Measurements from ENCODE around the gene ZFC3H1. TPM values are rescaled to one million over a fixed set of nuclear protein-coding genes. Genes with fewer than 3 reads are reported as not detected.

Gene ZFC3H1
- total RNA-seq, 1 donor from 2014 or later, result 37.9 TPM

- Mint-ChIP-seq H3K4me3 (no peak overlapping the region), H3K27ac (no peak overlapping the region)
- H3K36me3 ChIP-seq, result peaks cover 46% of the 10 kb centered on the region
Measured at GRCh38 chr12:71654200-71654599, 9.4 kb downstream of the ZFC3H1 start.

GRCh38 chr12:71653137-71653536, 10.5 kb downstream of the ZFC3H1 start:
- peaks cover 4% of the 10 kb centered on the region for H3K9me3 ChIP-seq (ENCODE audit: low read depth)
- H3K9ac ChIP-seq, result no peak overlapping the region
- no peak overlapping the region for H3K4me3 ChIP-seq
- Mint-ChIP-seq H3K9me3 (peaks cover 19% of the 10 kb centered on the region), H3K4me3 (no peak overlapping the region), H3K36me3 (peaks cover 44% of the 10 kb centered on the region), H3K27me3 (ENCODE audit: insufficient read depth, low read depth) (no peaks in the 10 kb centered on the region), H3K27ac (no peak overlapping the region), H3K4me1 (peaks cover 3% of the 10 kb centered on the region)
- no peaks in the 10 kb centered on the region for H4K20me1 ChIP-seq (ENCODE audit: low read depth)
- H3K4me1 ChIP-seq, result no peaks in the 10 kb centered on the region
- peaks cover 40% of the 10 kb centered on the region for H3K36me3 ChIP-seq
- H3K4me2 ChIP-seq, result no peak overlapping the region
- H3K27me3 ChIP-seq, result no peaks in the 10 kb centered on the region
- H3K27ac ChIP-seq, result no peak overlapping the region
- no peak for TF ChIP-seq EZH2phosphoT487 (IDR thresholded peaks at IDR 0.05)
- TF ChIP-seq EZH2 (IDR thresholded peaks at IDR 0.05), result no peak
- no peak for TF ChIP-seq CTCF (IDR thresholded peaks at IDR 0.05)
- no peak for DNase-seq (ENCODE audit: low spot score)
- peaks cover 88% of the 10 kb centered on the region for H3K79me2 ChIP-seq (ENCODE audit: low read depth)
- no peak overlapping the region for H2AFZ ChIP-seq (replicated peaks)
- H3F3A ChIP-seq (ENCODE audit: low read depth), result no peaks in the 10 kb centered on the region

More at GRCh38 chr12:71654200-71654599, 9.4 kb downstream of the ZFC3H1 start:
- Histone ChIP-seq H3K27me3 (no peaks in the 10 kb centered on the region), H3K4me3 (no peak overlapping the region), H3K4me2 (no peak overlapping the region), H3K9me3 (ENCODE audit: low read depth) (peaks cover 4% of the 10 kb centered on the region), H3F3A (ENCODE audit: low read depth) (no peaks in the 10 kb centered on the region), H4K20me1 (ENCODE audit: low read depth) (no peaks in the 10 kb centered on the region), H2AFZ (replicated peaks) (no peak overlapping the region), H3K27ac (no peak overlapping the region), H3K9ac (no peak overlapping the region), H3K79me2 (ENCODE audit: low read depth) (peaks cover 91% of the 10 kb centered on the region), H3K4me1 (no peaks in the 10 kb centered on the region)
- Mint-ChIP-seq H3K36me3 (peaks cover 52% of the 10 kb centered on the region), H3K4me1 (peaks cover 3% of the 10 kb centered on the region), H3K9me3 (peaks cover 19% of the 10 kb centered on the region), H3K27me3 (ENCODE audit: insufficient read depth, low read depth) (no peaks in the 10 kb centered on the region)
- no peak for DNase-seq (ENCODE audit: low spot score)
- no peak for TF ChIP-seq CTCF (IDR thresholded peaks at IDR 0.05)
- TF ChIP-seq EZH2phosphoT487 (IDR thresholded peaks at IDR 0.05), result no peak
- no peak for TF ChIP-seq EZH2 (IDR thresholded peaks at IDR 0.05)

DNA sequence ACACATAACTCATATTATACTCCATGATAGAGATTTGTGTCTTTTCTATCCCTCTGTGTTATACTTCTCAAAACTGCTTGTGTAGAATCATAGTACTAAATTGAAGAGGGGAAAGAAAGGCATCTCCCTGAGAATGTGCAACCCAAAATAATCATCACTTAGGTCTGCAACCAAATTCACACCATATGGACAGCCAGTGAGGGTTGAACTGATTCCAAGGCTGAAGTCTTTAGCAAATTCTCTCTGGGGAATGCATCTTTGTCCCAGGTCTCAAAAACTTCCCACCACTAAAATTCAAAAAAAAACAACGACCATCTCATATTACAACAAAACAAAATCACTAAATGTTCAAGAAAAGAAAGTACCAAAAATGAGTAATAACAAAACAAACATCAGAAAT, 11.0 kb downstream of the ZFC3H1 start:
- Mint-ChIP-seq H3K36me3 (peaks cover 42% of the 10 kb centered on the region), H3K4me1 (peaks cover 3% of the 10 kb centered on the region), H3K27ac (no peak overlapping the region), H3K27me3 (ENCODE audit: insufficient read depth, low read depth) (no peaks in the 10 kb centered on the region), H3K4me3 (no peak overlapping the region), H3K9me3 (peaks cover 19% of the 10 kb centered on the region)
- H3K4me2 ChIP-seq, result no peak overlapping the region
- H3K4me3 ChIP-seq, result no peak overlapping the region
- H2AFZ ChIP-seq (replicated peaks), result no peak overlapping the region
- H3K27me3 ChIP-seq, result no peaks in the 10 kb centered on the region
- H3K9me3 ChIP-seq (ENCODE audit: low read depth), result peaks cover 4% of the 10 kb centered on the region
- no peaks in the 10 kb centered on the region for H3F3A ChIP-seq (ENCODE audit: low read depth)
- no peak for DNase-seq (ENCODE audit: low spot score)
- no peaks in the 10 kb centered on the region for H3K4me1 ChIP-seq
- peaks cover 40% of the 10 kb centered on the region for H3K36me3 ChIP-seq
- TF ChIP-seq EZH2phosphoT487 (IDR thresholded peaks at IDR 0.05) (no peak), EZH2 (IDR thresholded peaks at IDR 0.05) (no peak), CTCF (IDR thresholded peaks at IDR 0.05) (no peak)
- H4K20me1 ChIP-seq (ENCODE audit: low read depth), result no peaks in the 10 kb centered on the region
- H3K79me2 ChIP-seq (ENCODE audit: low read depth), result peaks cover 90% of the 10 kb centered on the region
- H3K27ac ChIP-seq, result no peak overlapping the region
- no peak overlapping the region for H3K9ac ChIP-seq
